CD4-positive, alpha-beta T cell treated with Interleukin-6 for 4 hours (primary cell): Measurements from ENCODE around the gene CRY2.
A peak's percentile ranks its signal among the peaks of the same experiment; 100 is the strongest.

Source experiments
- DNase-seq: peaks from one replicate; pipeline ENCODE4 v3.0.0-alpha.2; 2020; ENCODE audit warnings: mixed read lengths

The CRY2 gene

DNA sequence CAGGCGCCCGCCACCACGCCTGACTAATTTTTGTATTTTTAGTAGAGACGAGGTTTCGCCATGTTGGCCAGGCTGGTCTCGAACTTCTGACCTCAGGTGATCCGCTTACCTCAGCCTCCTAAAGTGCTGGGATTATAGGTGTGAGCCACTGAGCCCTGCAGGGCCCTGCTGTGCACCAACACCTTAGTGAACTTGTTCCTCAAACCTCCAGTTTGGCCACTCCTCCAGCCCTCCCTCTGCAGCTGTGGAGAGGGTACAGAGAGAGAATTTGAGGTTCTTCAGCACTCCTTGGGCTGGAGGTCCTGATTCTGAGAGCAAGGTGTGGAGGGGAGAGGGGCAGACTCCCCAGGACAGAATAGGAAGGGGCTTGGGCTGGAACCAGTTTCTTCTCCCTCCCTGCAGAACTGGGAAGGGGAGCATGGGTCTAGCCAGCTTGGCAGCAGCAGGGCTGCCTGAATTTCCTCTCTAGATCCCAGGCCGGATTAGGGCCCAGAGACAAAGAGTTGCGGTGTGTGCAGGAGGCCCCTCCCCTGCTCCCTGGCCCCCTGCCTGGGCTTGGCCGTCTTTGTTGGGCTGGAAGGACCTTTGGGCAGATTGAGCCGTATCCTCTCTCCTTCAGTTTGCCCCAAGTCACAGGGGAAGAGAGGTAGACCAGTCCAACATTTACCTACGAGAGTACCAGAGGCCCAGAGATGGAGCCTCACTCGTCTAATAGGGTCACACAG, 72.7 kb downstream of the CRY2 start:
- DNase-seq: no peak

GRCh38 chr11:45920531-45921477, 73.5 kb downstream of the CRY2 start:
- no peak for DNase-seq

GRCh38 chr11:45921561-45922424, 74.5 kb downstream of the CRY2 start:
- DNase-seq: no peak

GRCh38 chr11:45922425-45923082, 75.3 kb downstream of the CRY2 start, which contains the start of gene LARGE2:
LARGE2 (plus strand) TSS chr11:45922656; CDS start chr11:45922883, 227 bp downstream.
- peak; percentile 50 for DNase-seq

- no peak for DNase-seq
Observed at GRCh38 chr11:45924036-45924915, 77.0 kb downstream of the CRY2 start.

DNA sequence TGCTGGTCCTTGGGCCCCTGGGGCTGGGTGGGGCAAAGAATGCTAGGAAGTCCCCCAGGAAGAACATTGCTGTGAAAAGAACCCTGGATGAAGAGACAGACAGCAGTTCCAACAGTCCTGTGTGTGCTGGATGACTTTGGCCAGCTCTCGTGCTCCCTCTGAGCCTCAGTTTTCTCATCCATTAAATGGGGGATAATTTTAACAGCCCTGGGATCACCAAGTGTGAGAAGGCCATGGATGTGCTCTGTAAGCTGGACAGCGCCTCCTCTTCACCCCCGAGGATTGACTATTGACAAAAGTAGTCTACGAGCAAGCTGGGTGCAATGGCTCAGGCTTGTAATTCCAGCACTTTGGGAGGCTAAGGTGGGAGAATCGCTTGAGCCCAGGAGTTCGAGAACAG, 77.7 kb downstream of the CRY2 start:
- DNase-seq: no peak

GRCh38 chr11:45925550-45925949, 78.3 kb downstream of the CRY2 start:
- no peak for DNase-seq

DNA sequence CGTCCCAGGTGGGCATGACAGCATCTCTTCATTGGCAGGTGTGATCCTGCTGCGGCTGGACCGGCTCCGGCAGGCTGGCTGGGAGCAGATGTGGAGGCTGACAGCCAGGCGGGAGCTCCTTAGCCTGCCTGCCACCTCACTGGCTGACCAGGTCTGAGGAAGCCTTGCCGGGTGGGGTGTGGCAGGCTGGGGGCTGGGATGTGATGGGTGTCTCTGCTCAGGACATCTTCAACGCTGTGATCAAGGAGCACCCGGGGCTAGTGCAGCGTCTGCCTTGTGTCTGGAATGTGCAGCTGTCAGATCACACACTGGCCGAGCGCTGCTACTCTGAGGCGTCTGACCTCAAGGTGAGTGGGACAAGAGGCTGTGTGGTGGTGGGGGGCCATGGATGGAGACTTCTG, 78.7 kb downstream of the CRY2 start:
- DNase-seq: no peak

GRCh38 chr11:45926536-45927331, 79.5 kb downstream of the CRY2 start:
- no peak for DNase-seq

- no peak for DNase-seq
Observed at GRCh38 chr11:45927332-45927683, 80.0 kb downstream of the CRY2 start.

DNA sequence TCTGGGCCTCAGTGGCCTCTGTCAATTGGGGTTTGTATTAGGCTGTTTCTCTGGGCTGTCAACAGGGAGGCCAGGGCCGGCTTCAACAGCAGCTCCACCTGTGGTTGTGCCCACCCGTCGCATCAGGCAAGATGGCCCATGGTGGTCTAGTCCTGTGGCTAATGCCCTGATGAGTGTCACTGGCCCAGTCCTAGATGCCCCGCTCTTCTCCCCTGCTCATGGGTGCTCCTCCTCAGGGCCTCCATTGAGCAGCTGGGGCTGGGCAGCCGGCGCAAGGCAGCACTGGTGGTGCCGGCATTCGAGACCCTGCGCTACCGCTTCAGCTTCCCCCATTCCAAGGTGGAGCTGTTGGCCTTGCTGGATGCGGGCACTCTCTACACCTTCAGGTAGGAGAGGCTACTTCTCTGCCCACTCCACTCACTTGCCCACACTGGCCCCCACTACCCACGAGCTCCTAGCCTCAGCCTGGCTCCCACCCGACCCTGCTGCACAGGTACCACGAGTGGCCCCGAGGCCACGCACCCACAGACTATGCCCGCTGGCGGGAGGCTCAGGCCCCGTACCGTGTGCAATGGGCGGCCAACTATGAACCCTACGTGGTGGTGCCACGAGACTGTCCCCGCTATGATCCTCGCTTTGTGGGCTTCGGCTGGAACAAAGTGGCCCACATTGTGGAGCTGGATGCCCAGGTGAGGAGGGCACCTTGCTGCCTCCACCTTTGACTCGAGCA, 80.6 kb downstream of the CRY2 start:
- no peak for DNase-seq

DNA sequence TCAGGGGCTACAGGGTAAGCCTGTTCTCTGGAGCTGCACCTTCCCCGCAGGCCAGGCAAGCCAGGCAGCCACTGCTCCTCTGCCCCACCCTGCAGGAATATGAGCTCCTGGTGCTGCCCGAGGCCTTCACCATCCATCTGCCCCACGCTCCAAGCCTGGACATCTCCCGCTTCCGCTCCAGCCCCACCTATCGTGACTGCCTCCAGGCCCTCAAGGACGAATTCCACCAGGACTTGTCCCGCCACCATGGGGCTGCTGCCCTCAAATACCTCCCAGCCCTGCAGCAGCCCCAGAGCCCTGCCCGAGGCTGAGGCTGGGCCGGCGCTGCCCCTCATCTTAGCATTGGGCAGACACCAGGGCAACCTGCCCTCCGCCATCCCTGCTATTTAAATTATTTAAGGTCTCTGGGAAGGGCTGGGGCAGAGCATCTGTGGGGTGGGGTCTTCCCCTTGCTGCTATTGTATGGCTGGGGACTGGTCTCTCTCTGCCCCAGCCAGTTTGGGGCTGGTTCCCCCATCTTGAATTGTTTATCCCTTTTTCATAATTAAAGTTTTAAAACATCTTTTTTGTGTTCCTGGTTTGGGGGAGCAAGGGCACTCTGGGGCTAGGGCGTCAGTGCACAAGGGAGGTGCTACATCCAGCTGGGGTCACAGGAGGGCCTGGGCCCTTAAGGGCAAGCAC, 81.4 kb downstream of the CRY2 start:
- no peak for DNase-seq

- no peak for DNase-seq
Observed at GRCh38 chr11:45929486-45930030, 82.3 kb downstream of the CRY2 start.

- DNase-seq: peak; percentile 54
Observed at GRCh38 chr11:45930031-45930794, 82.9 kb downstream of the CRY2 start.

DNA sequence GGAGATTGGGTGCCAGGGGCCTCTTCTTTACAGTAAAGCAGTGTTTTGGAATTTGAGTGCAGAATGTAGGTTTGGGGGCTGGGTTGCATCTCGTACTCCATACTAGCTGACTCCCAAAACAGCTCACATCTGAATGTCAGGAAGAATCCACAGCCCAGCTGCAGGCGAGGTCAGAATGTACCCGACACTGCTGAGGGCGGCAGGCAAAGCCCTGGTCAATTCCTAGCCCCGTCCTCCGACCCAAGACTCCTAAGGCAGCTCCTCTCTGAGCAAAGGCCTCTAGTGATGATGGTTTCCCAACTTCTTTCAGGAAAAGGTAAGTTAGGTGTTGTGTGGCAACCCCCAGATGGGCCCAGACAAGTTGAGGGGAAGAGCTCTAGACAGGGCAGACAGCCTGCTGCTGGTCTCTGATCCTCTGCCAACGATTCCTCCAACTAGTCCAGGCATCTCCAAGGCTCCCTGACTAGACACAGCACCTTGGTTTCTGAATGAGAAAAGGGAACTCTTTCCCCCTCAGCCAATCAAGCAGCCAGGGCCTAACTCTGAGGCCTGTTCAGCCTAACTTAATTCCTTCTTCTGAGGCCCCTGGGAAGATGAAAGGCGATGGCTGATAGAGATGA, 83.8 kb downstream of the CRY2 start:
- no peak for DNase-seq

DNA sequence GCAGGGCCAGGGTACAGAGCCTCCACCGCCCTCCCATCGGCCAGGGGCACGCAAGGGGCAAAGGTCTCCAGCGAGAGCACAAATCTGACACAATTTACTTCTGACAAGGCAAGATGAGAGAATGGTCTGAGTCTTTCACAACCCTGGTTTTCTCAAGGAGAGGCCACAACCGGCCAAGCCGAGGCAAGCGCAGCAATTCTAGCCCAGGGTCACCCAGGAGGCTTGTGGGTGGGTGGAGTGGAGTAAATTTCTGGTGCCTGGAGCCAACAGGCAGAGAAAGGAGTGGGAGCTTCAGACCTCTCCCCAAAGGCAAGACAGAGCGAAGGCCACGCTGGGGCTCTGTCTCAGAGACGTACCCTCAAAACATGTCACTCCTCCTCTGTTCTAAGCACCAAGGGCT, 84.5 kb downstream of the CRY2 start:
- no peak for DNase-seq

GRCh38 chr11:45932217-45932616, 84.9 kb downstream of the CRY2 start:
- no peak for DNase-seq
